ENCODE measurements around the gene BRINP2. TPM values are rescaled to one million over a fixed set of nuclear protein-coding genes. Genes with fewer than 3 reads are reported as not detected.

The BRINP2 gene
- polyA plus RNA-seq, 2 of the 4 experiments (the other 2 are of a cell fraction), result 0.04 to 0.09 TPM

DNA sequence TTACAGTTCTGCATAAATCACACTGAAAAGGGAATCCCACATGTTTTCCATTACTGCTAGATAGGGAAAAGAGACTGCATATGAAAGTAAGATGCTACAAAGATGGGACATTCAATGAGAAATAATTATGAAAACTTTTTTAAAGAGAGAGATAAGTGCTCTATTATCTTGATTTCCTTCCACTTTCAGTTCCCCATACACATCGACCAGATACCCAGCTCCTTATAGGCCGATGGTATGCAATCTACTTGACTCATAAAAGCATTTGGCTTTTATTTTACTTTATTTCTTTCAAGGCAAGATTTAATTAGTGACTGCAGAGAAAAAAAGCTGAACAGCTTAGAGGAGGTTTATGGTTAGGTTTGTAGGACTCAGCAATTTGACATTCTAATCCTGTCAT is 13.1 kb downstream of the BRINP2 start:
- Histone ChIP-seq H3K9me3 (no peaks in the 10 kb centered on the region; the same call in 2 of the 3 replicates), H3K4me1 (0 out of 3 replicates have a peak, but pooled peaks cover 3% of the 10 kb centered on the region), H3K27ac (no peak overlapping the region), H3K4me2 (no peak overlapping the region), H3K4me3 (no peak overlapping the region)
- FAIRE-seq, result no peak
- ChIA-PET CTCF (no interaction called here), POLR2A (no interaction called here)
- no peak for ATAC-seq
- no peak for TF ChIP-seq CBX8 (IDR thresholded peaks at IDR 0.05)
- no peak for TF ChIP-seq ZNF302 (CRISPR knock-in tag; IDR thresholded peaks at IDR 0.05)
- TF ChIP-seq SREBF2 (IDR thresholded peaks at IDR 0.05), result no peak
- TF ChIP-seq PHF8 (IDR thresholded peaks at IDR 0.05; ENCODE audit: borderline replicate concordance, low read depth), result no peak
- TF ChIP-seq CEBPB (IDR thresholded peaks at IDR 0.05), result no peak
- TF ChIP-seq, protein P1, sequence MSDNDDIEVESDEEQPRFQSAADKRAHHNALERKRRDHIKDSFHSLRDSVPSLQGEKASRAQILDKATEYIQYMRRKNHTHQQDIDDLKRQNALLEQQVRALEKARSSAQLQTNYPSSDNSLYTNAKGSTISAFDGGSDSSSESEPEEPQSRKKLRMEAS (IDR thresholded peaks at IDR 0.05), result no peak
- TF ChIP-seq HOXB13 (CRISPR knock-in tag; IDR thresholded peaks at IDR 0.05; ENCODE audit: low read depth), result no peak
- no peak for TF ChIP-seq ZSCAN20 (CRISPR knock-in tag; IDR thresholded peaks at IDR 0.05)
- no peak for TF ChIP-seq HDAC2 (IDR thresholded peaks at IDR 0.05)
- no peak for TF ChIP-seq MYC (IDR thresholded peaks at IDR 0.05; ENCODE audit: borderline replicate concordance, low read length)
- TF ChIP-seq ZC3H11A (IDR thresholded peaks at IDR 0.05), result no peak
- TF ChIP-seq, protein P2, sequence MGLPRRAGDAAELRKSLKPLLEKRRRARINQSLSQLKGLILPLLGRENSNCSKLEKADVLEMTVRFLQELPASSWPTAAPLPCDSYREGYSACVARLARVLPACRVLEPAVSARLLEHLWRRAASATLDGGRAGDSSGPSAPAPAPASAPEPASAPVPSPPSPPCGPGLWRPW (IDR thresholded peaks at IDR 0.05), result no peak
- TF ChIP-seq, protein P3, sequence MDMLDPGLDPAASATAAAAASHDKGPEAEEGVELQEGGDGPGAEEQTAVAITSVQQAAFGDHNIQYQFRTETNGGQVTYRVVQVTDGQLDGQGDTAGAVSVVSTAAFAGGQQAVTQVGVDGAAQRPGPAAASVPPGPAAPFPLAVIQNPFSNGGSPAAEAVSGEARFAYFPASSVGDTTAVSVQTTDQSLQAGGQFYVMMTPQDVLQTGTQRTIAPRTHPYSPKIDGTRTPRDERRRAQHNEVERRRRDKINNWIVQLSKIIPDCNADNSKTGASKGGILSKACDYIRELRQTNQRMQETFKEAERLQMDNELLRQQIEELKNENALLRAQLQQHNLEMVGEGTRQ (IDR thresholded peaks at IDR 0.05), result no peak
- TF ChIP-seq RCOR1 (IDR thresholded peaks at IDR 0.05; ENCODE audit: low read depth, low read length), result no peak
- TF ChIP-seq ESRRA (IDR thresholded peaks at IDR 0.05; ENCODE audit: borderline replicate concordance, low read length), result no peak
- TF ChIP-seq ZFP36 (IDR thresholded peaks at IDR 0.05; ENCODE audit: borderline replicate concordance, partially characterized antibody), result no peak
- WGBS (ENCODE audit: missing lambda C conversion rate), result 32% methylated on average over 2 of the region's 2 CpGs
- DNase-seq (ENCODE audit: low read depth in 1 of 2, low spot score in 1 of 2), result no peak

DNA sequence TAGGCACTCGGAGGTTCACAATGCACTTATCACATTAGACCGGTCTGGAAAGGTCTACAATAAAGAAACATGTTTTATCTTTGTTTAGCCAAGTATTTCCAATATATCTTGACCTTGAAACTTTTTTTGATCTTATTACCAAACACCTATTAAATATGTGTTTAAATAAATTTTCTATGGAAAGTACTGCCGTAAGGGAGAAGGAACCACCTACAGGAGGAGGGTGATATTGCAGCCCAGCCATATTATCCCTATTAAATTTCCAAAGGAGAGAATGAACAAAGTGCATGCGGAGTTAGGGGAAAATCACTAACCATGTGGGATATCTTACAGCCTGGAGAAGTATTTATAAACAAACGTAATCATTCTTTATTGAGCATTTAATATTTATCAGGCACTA is 14.5 kb downstream of the BRINP2 start:
- Histone ChIP-seq H3K4me1 (0 out of 3 replicates have a peak, but pooled peaks cover 3% of the 10 kb centered on the region), H3K4me3 (no peak overlapping the region), H3K9me3 (no peaks in the 10 kb centered on the region; the same call in 2 of the 3 replicates), H3K27ac (no peak overlapping the region), H3K4me2 (no peak overlapping the region)
- ChIA-PET CTCF (interaction anchor here (0.5 kb wide), 1 partner anchor 263 kb away, joined by 3 read pairs; no protein-coding TSS in a partner anchor), POLR2A (no interaction called here)
- DNase-seq (ENCODE audit: low read depth in 1 of 2, low spot score in 1 of 2), result peak in 1 of 2 experiments; percentile 12
- no peak for ATAC-seq
- 46% methylated on average over 5 of the region's 5 CpGs for WGBS (ENCODE audit: missing lambda C conversion rate)
- no peak for FAIRE-seq
- TF ChIP-seq ZNF302 (CRISPR knock-in tag; IDR thresholded peaks at IDR 0.05) (no peak), HOXA7 (CRISPR knock-in tag; IDR thresholded peaks at IDR 0.05) (no peak), ZFP36 (IDR thresholded peaks at IDR 0.05; ENCODE audit: borderline replicate concordance, partially characterized antibody) (no peak), EHF (CRISPR knock-in tag; IDR thresholded peaks at IDR 0.05) (no peak)
- TF ChIP-seq, protein P4, sequence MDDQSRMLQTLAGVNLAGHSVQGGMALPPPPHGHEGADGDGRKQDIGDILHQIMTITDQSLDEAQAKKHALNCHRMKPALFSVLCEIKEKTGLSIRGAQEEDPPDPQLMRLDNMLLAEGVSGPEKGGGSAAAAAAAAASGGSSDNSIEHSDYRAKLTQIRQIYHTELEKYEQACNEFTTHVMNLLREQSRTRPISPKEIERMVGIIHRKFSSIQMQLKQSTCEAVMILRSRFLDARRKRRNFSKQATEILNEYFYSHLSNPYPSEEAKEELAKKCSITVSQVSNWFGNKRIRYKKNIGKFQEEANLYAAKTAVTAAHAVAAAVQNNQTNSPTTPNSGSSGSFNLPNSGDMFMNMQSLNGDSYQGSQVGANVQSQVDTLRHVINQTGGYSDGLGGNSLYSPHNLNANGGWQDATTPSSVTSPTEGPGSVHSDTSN (IDR thresholded peaks at IDR 0.05), result no peak
- TF ChIP-seq, protein P1 (IDR thresholded peaks at IDR 0.05), result no peak

DNA sequence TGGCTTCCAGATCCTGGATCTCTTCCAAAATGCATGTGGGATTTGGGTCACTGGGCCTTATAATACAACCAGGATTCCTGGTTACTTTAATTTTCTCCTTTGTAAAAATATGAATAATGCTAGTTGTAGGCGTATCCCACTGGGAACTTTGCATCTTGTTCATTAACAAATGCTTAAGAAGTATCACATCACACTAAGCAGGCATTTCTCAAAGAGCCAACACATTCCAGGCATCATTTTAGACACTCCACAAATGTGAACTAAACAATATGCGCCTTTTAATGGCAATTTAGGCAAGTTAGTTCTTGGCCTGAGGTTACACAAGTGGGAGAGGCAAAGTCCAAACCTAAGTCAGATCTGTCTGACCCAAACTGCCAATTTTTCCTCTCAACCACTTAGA is 15.9 kb downstream of the BRINP2 start:
- no peak overlapping the region for H3K4me3 ChIP-seq
- no peaks in the 10 kb centered on the region for H3K4me1 ChIP-seq
- no peak for DNase-seq (ENCODE audit: low read depth in 1 of 2, low spot score in 1 of 2)
- TF ChIP-seq TP53 (CRISPR knock-in tag; IDR thresholded peaks at IDR 0.05) (no peak), EP300 (IDR thresholded peaks at IDR 0.05) (no peak), RCOR1 (IDR thresholded peaks at IDR 0.05; ENCODE audit: low read depth, low read length) (no peak), CBX8 (IDR thresholded peaks at IDR 0.05) (no peak), JUNB (IDR thresholded peaks at IDR 0.05) (no peak), JUN (IDR thresholded peaks at IDR 0.05) (no peak), ESRRA (IDR thresholded peaks at IDR 0.05; ENCODE audit: borderline replicate concordance, low read length) (no peak)
- TF ChIP-seq, protein P5, sequence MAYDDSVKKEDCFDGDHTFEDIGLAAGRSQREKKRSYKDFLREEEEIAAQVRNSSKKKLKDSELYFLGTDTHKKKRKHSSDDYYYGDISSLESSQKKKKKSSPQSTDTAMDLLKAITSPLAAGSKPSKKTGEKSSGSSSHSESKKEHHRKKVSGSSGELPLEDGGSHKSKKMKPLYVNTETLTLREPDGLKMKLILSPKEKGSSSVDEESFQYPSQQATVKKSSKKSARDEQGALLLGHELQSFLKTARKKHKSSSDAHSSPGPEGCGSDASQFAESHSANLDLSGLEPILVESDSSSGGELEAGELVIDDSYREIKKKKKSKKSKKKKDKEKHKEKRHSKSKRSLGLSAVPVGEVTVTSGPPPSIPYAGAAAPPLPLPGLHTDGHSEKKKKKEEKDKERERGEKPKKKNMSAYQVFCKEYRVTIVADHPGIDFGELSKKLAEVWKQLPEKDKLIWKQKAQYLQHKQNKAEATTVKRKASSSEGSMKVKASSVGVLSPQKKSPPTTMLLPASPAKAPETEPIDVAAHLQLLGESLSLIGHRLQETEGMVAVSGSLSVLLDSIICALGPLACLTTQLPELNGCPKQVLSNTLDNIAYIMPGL (CRISPR knock-in tag; IDR thresholded peaks at IDR 0.05; ENCODE audit: borderline replicate concordance), result no peak
- TF ChIP-seq, protein P6, sequence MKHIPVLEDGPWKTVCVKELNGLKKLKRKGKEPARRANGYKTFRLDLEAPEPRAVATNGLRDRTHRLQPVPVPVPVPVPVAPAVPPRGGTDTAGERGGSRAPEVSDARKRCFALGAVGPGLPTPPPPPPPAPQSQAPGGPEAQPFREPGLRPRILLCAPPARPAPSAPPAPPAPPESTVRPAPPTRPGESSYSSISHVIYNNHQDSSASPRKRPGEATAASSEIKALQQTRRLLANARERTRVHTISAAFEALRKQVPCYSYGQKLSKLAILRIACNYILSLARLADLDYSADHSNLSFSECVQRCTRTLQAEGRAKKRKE (CRISPR knock-in tag; IDR thresholded peaks at IDR 0.05; ENCODE audit: low read depth), result no peak
- POLR2A ChIA-PET, result no interaction called here
- CTCF ChIA-PET, result no interaction called here
- 84% methylated on average over 2 of the region's 2 CpGs for WGBS (ENCODE audit: missing lambda C conversion rate)
- FAIRE-seq, result no peak
- no peak for ATAC-seq
- no peaks in the 10 kb centered on the region; the same call in 2 of the 3 replicates for H3K9me3 ChIP-seq
- no peak overlapping the region for H3K27ac ChIP-seq
- H3K4me2 ChIP-seq, result no peak overlapping the region

Measured in A549 (cell line).